ENCODE measurements around the gene CARMIL3.
A peak's percentile ranks its signal among the peaks of the same experiment; 100 is the strongest.
"Not testable (repeated sequence)": the region's sequence is repeated elsewhere in the genome, so short reads cannot be mapped to it uniquely, and the experiment has no call there.

Gene CARMIL3, protein sequence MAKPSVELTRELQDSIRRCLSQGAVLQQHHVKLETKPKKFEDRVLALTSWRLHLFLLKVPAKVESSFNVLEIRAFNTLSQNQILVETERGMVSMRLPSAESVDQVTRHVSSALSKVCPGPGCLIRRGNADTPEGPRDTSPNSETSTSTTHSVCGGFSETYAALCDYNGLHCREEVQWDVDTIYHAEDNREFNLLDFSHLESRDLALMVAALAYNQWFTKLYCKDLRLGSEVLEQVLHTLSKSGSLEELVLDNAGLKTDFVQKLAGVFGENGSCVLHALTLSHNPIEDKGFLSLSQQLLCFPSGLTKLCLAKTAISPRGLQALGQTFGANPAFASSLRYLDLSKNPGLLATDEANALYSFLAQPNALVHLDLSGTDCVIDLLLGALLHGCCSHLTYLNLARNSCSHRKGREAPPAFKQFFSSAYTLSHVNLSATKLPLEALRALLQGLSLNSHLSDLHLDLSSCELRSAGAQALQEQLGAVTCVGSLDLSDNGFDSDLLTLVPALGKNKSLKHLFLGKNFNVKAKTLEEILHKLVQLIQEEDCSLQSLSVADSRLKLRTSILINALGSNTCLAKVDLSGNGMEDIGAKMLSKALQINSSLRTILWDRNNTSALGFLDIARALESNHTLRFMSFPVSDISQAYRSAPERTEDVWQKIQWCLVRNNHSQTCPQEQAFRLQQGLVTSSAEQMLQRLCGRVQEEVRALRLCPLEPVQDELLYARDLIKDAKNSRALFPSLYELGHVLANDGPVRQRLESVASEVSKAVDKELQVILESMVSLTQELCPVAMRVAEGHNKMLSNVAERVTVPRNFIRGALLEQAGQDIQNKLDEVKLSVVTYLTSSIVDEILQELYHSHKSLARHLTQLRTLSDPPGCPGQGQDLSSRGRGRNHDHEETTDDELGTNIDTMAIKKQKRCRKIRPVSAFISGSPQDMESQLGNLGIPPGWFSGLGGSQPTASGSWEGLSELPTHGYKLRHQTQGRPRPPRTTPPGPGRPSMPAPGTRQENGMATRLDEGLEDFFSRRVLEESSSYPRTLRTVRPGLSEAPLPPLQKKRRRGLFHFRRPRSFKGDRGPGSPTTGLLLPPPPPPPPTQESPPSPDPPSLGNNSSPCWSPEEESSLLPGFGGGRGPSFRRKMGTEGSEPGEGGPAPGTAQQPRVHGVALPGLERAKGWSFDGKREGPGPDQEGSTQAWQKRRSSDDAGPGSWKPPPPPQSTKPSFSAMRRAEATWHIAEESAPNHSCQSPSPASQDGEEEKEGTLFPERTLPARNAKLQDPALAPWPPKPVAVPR (N-terminal part only)

DNA sequence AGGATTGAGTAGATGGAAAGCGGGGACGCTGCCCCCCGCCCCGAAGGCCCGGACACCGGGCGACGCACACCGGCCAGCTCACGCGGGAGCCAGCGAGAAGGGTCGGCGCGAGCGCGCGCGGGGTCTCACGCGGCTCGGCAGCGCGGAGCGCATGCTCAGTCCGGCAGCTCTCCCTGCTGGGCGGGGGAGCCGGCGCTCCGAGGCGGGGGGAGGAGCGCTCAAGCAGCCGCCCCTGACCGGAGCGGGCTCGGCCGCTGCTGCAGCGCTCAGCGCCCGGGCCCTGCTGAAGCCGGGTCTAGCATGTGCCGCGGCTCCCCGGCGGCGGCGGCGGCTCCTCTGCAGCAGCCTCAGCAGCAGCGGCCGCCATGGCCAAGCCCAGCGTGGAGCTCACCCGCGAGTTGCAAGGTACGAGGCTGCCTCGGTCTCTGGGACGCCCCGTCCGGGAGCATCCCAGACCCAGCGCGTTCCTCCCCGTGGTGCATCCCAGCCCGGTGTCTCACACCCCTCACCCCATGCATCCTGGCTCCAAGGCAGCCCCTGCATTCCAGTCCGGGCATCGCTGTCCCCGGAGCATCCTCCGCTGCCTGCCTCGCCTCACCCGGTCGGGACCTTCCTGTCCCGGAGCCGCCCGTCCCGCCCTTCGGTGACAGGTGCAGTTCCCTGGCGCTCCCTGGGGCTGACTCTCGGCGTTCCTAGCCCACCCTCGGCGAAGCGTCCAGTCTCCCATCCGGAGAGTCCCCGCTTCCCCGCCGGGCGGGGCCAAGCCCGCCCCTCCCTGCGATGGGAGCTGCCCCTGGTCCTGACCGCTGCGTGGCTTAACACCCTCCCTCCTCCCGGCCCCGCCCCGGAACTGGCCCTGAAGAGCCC lies at the start of gene CARMIL3:
Gene CARMIL3, plus strand, starts transcription at position 221 of the 867 bp plus-strand sequence. Its CDS starts 145 bp downstream, at position 366.
- DNase-seq (ENCODE audit: low read depth in 3 of 3) = peak; percentile 23 to 52 (median 30)

DNA sequence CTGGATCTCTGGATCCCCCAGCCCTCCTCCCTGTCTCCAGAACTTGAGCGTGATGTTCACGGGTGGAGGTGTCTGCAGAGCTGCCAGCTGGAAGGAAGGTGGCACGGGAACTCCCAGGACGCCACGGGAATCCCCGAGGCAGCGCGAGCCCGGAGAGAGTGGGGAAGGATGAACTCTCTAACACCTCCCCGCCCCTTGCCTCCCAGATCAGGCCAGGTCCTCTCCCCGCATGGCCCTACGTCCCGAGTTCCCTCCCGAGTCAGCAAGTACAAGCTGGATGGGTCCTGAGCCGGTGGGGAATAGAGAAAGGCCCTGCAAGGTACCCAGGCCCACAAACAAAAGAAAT lies 45.4 kb upstream of the CARMIL3 start:
- not testable (repeated sequence) for DNase-seq (ENCODE audit: low read depth in 3 of 3)

DNA sequence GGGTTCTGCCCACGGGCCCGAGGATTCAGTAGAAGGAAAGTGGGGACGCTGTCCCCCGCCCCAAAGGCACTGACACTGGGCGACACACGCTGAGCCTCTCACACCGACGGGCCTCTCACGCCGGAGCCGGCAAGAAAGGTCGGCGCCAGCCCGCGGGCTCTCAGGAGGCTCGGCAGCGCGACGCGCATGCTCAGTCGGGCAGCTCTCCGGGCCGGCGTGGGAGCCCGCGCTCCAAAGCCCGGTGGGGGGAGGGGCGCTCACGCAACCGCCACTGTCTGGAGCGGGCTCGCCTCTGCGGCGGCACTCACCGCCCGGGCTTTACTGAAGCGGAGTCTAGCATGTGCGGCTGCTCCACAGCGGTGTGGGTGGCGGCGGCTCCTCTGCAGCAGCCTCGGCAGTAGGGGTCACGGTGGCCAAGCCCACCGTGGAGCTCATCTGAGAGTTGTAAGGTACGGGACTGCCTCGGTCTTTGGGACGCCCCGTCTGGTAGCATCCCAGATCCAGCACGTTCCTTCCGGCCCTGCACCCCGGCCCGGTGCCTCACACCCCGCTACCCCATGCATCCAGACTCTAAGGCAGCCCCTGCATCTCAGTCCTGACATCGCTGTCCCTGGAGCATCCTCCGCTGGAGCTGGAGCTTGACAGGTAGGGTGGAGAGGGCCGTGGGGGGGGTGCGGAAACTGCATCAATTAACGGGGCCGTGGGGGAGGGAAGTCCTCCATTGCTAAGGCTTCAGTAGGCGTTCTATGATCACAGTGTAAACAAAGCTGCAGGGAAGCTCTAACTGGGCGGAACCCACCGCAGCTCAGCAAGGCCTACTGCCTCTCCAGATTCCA lies 44.8 kb upstream of the CARMIL3 start:
- DNase-seq (ENCODE audit: low read depth in 3 of 3) = peak; percentile 29 to 52 (median 49)

DNA sequence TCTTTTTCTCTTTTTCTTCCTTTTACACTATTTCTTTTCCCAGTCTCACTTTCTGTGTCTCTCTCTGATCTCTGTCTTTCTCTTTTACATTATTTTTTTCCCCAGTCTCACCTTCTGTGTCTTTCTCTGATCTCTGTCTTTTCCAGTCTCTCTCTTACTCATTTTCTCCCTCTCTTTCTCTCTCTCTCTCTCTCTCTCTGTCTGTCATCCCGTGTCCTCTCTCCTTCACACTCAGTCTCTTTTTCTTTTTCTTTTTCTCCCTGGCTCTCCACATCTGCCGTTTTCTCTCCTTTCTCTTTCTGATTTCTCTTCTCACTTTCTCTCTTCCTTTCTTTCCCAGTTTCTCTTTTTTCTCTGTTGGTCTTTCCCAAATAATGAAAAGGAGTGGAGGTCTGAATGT lies 40.8 kb upstream of the CARMIL3 start:
- DNase-seq (ENCODE audit: low read depth in 3 of 3) = no peak

DNA sequence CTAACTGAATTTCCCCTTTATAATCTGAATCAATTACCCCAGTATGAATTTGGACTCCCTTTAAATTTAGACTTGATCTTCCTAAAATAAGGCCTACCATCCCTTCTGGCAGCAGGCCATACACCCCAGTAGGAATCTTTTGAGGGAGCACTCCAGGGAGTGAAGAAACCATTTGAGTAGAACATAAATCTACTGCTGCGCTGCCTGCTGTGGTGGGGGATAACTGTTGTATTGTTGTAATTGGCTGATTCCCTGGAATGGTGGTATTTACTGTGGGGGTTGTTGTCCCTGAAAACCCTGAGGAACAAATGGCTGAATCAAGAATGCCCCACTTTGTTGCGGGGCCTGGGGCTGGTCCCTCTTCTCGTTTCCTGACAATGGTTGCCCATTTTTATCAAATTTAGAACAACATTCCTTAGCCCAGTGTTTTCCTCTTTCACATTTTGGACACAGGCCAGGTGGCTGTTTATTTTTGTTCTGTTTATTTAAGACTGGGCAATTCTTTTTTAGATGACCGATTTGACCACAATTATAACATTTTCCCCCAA lies 39.0 kb upstream of the CARMIL3 start:
- DNase-seq (ENCODE audit: low read depth in 3 of 3) = not testable (repeated sequence)

DNA sequence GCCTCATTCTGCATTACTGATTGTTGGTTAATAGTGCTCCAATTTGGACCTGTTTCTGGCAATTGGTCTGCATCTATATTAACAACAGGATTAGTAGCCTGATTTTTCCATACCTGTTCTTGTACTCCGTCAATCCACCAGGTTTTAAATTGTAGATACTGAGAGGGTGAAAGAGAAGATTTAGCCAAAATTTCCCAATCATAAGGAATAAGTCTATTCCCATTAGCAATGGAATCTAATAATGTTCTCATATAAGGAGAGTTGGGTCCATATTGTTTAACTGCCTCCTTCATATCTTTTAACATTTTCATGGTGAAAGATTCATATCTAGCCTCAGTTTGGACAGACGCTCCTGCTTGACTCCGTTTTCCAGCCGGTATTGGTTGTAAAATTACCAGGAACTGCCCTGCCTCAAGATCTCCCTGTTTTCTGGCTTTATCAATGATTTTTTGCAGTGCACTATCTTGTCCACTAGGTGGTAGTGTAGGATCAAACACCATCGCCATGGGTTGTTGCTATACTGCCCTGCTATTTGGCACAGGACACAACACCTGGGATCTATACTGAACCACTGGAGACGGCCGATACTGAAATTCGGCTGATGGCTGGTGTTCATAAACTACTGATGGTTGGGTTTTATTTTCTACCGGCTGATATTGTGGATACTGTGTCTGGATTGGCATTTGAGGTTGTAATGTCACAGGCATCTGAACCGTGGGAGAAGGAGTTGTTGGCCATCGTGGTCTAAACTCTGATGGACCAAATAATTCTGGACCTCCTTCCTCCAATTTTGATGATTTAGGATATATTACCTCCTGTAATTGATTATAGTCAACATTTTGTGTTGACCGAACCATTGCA lies 37.9 kb upstream of the CARMIL3 start:
- DNase-seq (ENCODE audit: low read depth in 3 of 3) = peak in 2 of 3 experiments; percentile 7 to 26

DNA sequence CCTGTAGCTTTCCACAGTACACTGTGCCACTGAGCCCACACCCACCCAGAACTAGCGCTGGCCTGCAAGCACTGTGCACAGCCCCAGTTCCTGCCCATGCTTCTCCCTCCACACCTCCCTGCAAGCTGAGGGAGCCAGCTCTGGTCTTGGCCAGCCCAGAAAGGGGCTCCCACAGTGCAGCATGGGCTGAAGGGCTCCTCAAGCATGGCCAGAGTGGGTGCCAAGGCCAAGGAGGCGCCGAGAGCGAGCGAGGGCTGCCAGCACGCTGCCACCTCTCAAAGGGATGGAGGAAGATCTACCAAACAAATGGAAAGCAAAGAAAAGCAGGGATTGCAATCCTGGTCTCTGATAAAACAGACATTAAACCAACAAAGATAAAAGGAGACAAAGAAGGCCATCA lies 36.1 kb upstream of the CARMIL3 start:
- DNase-seq (ENCODE audit: low read depth in 3 of 3) = not testable (repeated sequence)

DNA sequence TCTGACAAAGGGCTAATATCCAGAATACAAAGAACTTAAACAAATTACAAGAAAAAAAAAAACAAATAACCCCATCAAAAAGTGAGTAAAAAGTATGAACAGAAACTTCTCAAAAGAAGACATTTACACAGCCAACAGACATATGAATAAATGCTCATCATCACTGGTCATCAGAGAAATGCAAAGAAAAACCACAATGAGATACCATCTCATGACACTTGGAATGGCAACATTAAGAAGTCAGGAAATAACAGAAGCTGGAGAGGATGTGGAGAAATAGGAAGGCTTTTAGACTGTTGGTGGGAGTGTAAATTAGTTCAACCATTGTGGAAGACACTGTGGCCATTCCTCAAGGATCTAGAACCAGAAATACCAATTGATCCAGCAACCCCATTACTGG lies 32.8 kb upstream of the CARMIL3 start:
- DNase-seq (ENCODE audit: low read depth in 3 of 3) = not testable (repeated sequence)

DNA sequence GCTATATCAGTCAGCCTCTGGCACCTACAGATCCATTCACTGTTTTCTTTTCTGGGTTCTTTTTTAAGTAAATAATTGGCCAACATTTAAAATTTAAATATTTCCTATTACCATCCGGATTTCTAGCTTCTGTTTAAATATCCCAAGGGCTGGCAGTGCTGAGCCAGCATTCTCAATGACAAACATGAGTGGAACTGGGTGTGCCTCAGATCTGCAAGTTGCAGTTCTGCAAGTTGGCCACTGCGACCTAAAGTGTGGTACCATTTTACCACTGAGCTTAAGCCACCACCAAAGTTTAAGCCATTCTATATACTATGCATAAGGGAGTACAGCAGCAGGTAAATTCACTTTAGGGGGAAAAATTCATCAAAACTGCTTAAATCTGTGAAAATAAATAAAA lies 31.9 kb upstream of the CARMIL3 start:
- DNase-seq (ENCODE audit: low read depth in 3 of 3) = not testable (repeated sequence)

DNA sequence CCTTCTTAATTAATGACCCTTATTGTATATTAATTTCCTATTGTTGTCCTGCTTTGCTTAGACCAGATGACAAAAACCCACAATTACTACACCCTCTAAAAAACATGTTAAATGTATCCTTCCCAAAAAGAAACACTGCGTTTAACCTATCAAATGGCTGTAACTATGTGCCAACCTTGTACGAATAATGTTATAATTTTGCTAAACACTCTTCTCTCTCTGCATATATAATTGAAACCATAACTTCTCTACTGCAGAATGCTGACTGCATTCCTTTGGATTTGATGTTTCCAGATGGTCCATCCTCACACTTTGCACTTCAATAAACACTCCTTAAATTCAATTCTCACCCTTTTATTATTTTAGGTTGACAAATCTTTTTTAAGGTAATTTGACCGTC lies 31.3 kb upstream of the CARMIL3 start:
- not testable (repeated sequence) for DNase-seq (ENCODE audit: low read depth in 3 of 3)

DNA sequence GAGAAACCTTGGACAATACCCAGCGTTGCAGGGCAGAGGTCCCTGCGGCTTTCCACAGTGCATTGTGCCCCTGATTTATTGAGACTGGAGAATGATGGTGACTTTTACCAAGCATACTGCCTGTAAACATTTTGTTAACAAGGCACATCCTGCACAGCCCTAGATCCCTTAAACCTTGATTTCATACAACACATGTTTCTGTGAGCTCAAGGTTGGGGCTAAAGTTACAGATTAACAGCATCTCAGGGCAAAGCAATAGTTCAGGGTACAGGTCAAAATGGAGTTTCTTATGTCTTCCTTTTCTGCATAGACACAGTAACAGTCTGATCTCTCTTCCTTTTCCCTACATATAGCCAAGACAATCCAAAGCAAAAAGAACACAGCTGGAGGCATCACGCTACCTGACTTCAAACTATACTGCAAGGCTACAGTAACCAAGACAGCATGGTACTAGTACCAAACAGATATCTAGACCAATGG lies 26.8 kb upstream of the CARMIL3 start:
- not testable (repeated sequence) for DNase-seq (ENCODE audit: low read depth in 3 of 3)

DNA sequence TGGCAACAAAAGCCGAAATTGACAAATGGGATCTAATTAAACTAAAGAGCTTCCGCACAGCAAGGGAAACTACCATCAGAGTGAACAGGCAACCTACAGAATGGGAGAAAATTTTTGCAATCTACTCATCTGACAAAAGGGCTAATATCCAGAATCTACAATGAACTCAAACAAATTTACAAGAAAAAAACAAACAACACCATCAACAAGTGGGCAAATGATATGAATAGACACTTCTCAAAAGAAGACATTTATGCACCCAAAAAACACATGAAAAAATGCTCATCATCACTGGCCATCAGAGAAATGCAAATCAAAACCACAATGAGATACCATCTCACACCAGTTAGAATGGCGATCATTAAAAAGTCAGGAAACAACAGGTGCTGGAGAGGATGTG lies 22.1 kb upstream of the CARMIL3 start:
- DNase-seq (ENCODE audit: low read depth in 3 of 3) = not testable (repeated sequence)

DNA sequence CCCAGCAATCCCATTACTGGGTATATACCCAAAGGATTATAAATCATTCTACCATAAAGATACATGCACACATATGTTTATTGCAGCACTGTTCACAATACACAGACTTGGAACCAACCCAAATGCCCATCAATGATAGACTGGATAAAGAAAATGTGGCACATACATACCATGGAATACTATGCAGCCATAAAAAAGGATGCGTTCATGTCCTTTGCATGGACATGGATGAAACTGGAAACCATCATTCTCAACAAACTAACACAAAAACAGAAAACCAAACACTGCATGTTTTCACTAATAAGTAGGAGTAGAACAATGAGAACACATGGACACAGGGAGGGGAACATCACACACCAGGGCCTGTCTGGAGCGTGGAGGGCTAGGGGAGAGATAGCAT lies 20.5 kb upstream of the CARMIL3 start:
- DNase-seq (ENCODE audit: low read depth in 3 of 3) = not testable (repeated sequence)

DNA sequence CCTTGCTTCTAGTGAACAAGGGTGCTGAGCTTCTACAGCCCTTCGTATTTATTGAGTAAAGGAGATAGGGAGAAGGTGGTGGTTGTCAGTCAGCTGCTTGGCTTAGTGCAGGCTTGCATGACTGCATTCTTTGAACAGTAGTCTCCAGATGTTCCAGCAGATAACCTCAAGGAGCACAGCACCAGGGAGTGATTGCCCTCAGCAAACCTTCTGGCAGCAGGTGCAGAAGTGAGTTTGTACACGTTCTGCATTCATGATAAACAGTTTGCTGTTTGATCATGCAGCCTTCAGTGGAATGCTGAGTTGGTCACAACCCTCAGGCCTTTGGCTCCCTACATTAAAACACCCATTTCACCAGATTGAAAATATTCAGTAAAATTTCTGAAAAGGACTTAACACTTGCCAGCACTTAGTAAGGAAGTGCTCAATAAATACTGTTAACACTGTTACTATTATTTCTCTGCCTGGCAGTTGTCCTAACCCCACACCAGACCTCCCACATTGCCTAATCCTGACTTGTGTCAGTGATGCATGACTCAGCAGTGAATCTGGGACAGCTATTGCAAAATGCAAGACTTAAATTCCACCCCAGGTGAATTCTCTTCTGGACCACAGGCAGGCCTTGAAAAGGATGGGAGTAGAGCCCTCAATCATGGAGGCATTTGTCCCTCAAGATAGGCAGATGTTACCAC lies 18.9 kb upstream of the CARMIL3 start:
- no peak for DNase-seq (ENCODE audit: low read depth in 3 of 3)

DNA sequence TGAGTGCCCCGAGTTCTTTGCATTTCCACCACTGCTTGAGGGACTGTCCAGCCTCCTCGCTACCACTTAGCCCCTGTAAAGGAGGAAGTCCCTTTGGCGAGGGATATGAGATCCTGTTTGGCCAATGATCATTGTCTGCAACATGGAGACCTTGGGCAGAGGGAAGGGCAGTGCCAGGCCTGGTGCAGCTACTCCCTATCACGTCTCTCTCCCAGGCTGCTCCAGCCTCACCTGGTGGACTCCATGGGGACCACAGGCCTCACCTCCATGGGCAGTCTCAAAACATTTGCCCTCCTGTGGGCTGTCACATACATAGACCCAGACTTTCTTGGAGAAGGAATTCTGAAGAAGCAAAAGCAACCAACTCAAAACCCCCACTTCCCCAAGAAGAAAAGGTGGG lies 16.0 kb upstream of the CARMIL3 start:
- DNase-seq (ENCODE audit: low read depth in 3 of 3) = not testable (repeated sequence)

DNA sequence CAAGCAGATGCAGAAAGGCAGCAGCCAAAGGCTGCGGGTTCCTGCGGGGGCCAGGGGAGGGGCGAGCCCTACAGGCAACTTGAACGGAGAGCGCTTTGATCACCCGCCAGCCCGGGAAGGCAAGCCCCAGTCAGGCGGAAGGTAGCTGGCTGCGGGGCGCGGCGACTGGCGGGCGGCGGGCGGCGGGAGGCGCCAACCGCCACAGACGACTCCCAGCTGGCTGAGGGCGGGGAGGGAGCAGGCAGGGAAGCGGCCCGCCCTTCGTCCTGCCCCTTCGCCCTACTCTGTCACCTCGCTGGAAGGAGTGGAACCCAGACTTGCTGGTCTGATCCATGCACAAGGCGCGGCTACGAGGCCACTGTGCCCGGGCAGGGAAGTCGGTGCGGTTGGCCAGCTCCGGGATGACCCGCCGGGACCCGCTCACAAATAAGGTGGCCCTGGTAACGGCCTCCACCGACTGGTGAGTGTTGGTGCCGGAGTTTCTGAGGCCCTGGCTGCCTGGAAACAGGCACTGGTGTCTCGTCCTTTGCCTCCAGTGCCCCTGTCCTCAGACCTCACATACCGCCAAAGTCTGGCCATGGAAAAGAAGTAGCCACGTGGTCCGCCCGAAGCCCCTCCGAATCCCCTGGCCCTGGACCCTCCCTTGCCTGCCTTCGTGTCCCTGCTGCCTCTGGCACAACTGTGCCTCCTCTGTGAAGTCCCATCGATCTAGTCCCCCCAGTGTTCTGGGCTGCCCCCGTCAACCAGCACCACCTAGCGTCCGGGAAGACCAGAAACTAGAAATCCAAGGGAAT lies 15.4 kb upstream of the CARMIL3 start:
- DNase-seq (ENCODE audit: low read depth in 3 of 3) = peak in 2 of 3 experiments; percentile 41 to 47
